CD4-positive, alpha-beta T cell treated with Interleukin-12 subunit alpha and Interleukin-12 subunit beta, for 1 hour (primary cell): ENCODE measurements around the gene FOXJ1.
A peak's percentile ranks its signal among the peaks of the same experiment; 100 is the strongest.

Experiments
- DNase-seq: peaks from one replicate; pipeline ENCODE4 v3.0.0-alpha.2; 2020

Gene FOXJ1

GRCh38 chr17:76140661-76141211 lies 309 bp downstream of the FOXJ1 start:
- no peak for DNase-seq

- peak; percentile 50 for DNase-seq
These were observed 1.0 kb downstream of the FOXJ1 start for GRCh38 chr17:76139801-76140660.

GRCh38 chr17:76138896-76139752 lies 1.9 kb downstream of the FOXJ1 start:
- no peak for DNase-seq

- DNase-seq, result no peak
These were observed 2.7 kb downstream of the FOXJ1 start for GRCh38 chr17:76138234-76138895.

- no peak for DNase-seq
These were observed 3.5 kb downstream of the FOXJ1 start for GRCh38 chr17:76137351-76138233.

GRCh38 chr17:76137001-76137350 lies 4.1 kb downstream of the FOXJ1 start:
- DNase-seq, result no peak

GRCh38 chr17:76136276-76137000 lies 4.6 kb downstream of the FOXJ1 start:
- DNase-seq, result no peak

- no peak for DNase-seq
These were observed 5.2 kb downstream of the FOXJ1 start for GRCh38 chr17:76135810-76136188.

GRCh38 chr17:76134911-76135809 lies 5.9 kb downstream of the FOXJ1 start:
- no peak for DNase-seq

- DNase-seq, result no peak
These were observed 8.3 kb downstream of the FOXJ1 start for GRCh38 chr17:76132574-76133338.

- DNase-seq, result no peak
These were observed 9.1 kb downstream of the FOXJ1 start for GRCh38 chr17:76131692-76132573.

GRCh38 chr17:76131051-76131691 lies 9.9 kb downstream of the FOXJ1 start:
- no peak for DNase-seq

GRCh38 chr17:76130473-76130872 lies 10.6 kb downstream of the FOXJ1 start:
- no peak for DNase-seq

- no peak for DNase-seq
These were observed 15.1 kb downstream of the FOXJ1 start for GRCh38 chr17:76125922-76126321.

- DNase-seq, result no peak
These were observed 15.7 kb downstream of the FOXJ1 start for GRCh38 chr17:76125391-76125675.

- DNase-seq, result no peak
These were observed 16.3 kb downstream of the FOXJ1 start for GRCh38 chr17:76124582-76125390.
